ENCODE data around the gene C7orf57. TPM values are rescaled to one million over a fixed set of nuclear protein-coding genes. Genes with fewer than 3 reads are reported as not detected.
A peak's percentile ranks its signal among the peaks of the same experiment; 100 is the strongest.

C7orf57 gene
- total RNA-seq, 2 experiments from 2014 or later, result 0.14 to 0.40 TPM

DNA sequence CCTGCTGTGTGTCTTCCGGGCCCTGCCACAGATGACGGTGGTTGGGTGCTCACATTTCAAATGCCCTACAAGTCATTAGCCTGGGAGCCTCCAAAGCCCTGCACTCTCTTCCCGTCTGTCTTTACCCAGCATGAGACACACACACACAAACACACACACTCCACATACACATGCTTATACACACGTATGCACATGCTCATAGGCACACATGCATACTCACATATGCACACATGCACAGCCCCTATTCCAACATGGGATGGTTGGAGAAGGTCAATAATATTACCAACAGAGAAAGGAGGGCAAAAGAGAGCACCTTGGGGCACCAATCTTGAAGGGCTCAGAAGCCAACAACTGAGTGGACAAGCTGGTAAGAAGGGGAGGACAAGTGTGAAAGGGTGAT lies 25.4 kb upstream of the C7orf57 start:
- Mint-ChIP-seq H3K4me1 (peaks cover 2% of the 10 kb centered on the region), H3K9me3 (no peaks in the 10 kb centered on the region), H3K27ac (no peak overlapping the region), H3K4me3 (no peak overlapping the region), H3K36me3 (no peaks in the 10 kb centered on the region), H3K27me3 (no peaks in the 10 kb centered on the region)
- ATAC-seq (ENCODE audit: low read depth) (no peak), DNase-seq (no peak)
- POLR2A ChIA-PET, result no interaction called here

DNA sequence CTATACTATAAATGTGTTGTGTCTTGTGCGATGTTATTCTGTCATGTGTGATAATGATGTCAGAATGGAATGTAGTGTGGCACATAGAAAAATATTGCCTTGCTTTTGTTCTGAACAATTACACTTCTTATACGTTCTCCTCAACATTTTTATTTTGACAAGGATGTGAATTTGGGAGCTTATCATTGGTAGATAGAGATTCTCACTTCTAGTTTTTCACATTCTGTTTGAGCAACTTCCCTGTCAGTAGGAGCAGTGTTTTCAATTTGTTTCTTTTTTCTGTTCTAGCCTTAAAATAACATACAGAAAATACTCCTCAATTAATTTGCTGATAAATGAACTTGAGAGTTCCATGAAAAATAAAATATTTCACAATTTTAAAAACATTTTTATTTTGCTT lies 24.0 kb upstream of the C7orf57 start:
- POLR2A ChIA-PET, result no interaction called here
- no peaks in the 10 kb centered on the region for H3K36me3 Mint-ChIP-seq
- no peak overlapping the region for H3K27ac Mint-ChIP-seq
- DNase-seq (no peak), ATAC-seq (ENCODE audit: low read depth) (no peak)
- peaks cover 5% of the 10 kb centered on the region for H3K27me3 Mint-ChIP-seq
- H3K4me1 Mint-ChIP-seq, result peaks cover 2% of the 10 kb centered on the region
- H3K9me3 Mint-ChIP-seq, result no peaks in the 10 kb centered on the region
- H3K4me3 Mint-ChIP-seq, result no peak overlapping the region

DNA sequence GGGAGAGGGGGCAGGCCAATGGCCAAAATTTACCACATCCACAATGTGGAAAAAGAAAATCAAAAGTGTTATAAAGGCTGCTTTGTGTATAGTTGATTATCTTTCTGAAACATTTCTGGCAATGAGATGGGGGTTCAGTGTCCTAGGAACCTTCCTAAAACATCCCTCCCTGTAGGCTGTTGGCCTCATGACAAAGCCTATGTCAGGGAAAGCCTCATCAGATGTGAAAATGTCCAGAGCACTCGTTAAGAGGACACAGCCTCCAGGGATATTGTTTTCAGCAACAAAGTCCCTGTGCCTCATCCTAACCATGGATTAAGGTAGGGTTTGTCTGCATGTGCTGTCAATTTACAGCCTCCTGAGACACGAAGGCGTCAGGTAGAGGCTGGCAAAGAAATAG lies 23.4 kb upstream of the C7orf57 start:
- no peak for DNase-seq
- Mint-ChIP-seq H3K4me1 (peaks cover 2% of the 10 kb centered on the region), H3K27me3 (peaks cover 5% of the 10 kb centered on the region), H3K4me3 (no peak overlapping the region), H3K9me3 (no peaks in the 10 kb centered on the region), H3K27ac (no peak overlapping the region), H3K36me3 (no peaks in the 10 kb centered on the region)
- POLR2A ChIA-PET, result no interaction called here
- no peak for ATAC-seq (ENCODE audit: low read depth)

DNA sequence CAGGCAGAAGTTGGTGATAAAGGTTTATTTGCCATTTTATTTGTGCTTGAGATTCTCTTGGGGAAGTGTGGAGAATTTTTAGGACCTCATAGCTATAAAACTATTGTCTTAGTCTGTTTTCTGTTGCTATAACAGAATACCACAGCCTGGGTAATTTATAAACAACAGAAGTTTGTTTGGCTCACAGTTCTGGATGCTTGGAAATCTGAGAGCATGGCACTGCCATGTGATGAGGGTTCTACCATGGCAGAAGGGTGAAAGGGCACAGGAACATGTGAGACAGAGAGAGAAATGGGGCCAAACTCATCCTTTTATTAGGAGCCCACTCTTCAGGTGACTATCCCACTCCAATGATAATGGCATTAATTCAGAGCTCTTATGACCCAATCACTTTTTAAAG lies 18.7 kb upstream of the C7orf57 start:
- H3K4me1 Mint-ChIP-seq, result no peaks in the 10 kb centered on the region

DNA sequence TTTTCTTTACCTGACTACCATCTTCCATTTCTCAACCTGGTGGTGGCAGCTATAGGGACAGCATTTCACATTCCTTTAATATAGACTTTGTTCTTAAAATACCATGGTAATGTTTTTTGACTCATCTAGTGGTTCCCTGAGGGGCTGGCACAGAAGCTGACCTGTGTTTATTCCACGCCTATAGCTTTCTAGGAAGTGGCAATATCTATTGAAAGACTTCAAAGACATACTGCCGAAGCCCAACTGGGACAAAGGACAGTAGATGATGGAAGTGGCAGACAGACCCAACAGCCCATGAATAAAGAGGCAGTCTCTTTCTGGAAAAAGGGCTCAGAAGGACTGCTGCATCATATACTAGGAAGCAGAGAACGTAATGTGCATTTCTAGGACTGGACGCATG lies 17.7 kb upstream of the C7orf57 start:
- DNase-seq (no peak), ATAC-seq (ENCODE audit: low read depth) (no peak)
- no peak overlapping the region for H3K4me3 Mint-ChIP-seq
- no peaks in the 10 kb centered on the region for H3K36me3 Mint-ChIP-seq
- POLR2A ChIA-PET, result no interaction called here
- peaks cover 5% of the 10 kb centered on the region for H3K9me3 Mint-ChIP-seq
- no peaks in the 10 kb centered on the region for H3K4me1 Mint-ChIP-seq
- no peak overlapping the region for H3K27ac Mint-ChIP-seq
- peaks cover 14% of the 10 kb centered on the region for H3K27me3 Mint-ChIP-seq

More for the DNA sequence above, 18.7 kb upstream of the C7orf57 start:
- no peak for ATAC-seq (ENCODE audit: low read depth)
- Mint-ChIP-seq H3K27ac (no peak overlapping the region), H3K27me3 (peaks cover 14% of the 10 kb centered on the region), H3K36me3 (no peaks in the 10 kb centered on the region), H3K9me3 (peaks cover 3% of the 10 kb centered on the region), H3K4me3 (no peak overlapping the region)
- no peak for DNase-seq
- POLR2A ChIA-PET, result no interaction called here

DNA sequence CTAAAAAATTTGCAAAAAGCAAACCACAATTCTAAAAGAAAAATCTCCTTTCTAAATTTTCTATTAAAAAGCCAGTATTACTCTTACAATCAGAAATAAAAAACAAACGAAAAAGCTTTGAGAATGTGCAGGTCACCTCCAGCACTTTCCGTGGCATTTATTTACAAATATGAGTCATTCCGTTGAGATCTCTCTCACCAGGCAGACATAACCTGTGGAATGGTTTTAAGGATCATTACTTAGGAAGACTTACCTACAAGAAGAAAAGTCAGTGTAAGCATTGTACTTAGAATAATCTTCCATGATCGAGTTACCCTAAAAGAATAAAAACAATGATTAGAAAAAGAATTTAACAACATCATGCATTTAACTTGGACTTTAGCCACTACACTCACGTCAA lies 9.7 kb upstream of the C7orf57 start:
- Mint-ChIP-seq H3K9me3 (peaks cover 4% of the 10 kb centered on the region), H3K36me3 (no peaks in the 10 kb centered on the region), H3K4me1 (no peaks in the 10 kb centered on the region), H3K27me3 (peaks cover 21% of the 10 kb centered on the region), H3K4me3 (no peak overlapping the region), H3K27ac (no peak overlapping the region)
- ATAC-seq (ENCODE audit: low read depth), result no peak
- no peak for DNase-seq
- POLR2A ChIA-PET, result no interaction called here

DNA sequence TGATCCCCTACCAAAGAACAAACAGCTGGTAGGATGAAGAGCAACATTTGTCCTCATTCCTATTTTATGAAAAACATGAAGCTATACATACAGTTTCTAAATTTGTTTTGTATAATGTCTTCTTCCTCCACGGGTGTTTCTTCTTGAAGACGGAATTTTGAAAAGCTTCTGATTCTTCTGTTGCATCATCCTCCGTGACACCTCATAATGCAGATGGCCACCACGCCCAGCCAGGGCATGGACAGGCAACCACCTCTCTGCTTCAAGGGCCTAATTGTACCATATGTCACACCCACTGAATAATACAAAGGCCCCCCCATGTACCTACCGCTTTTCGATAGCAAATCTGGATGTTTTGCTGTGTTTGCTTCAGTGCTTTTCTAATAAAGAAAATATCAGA lies 6.4 kb upstream of the C7orf57 start, which contains the start of gene SUN3:
Gene SUN3 (minus strand): TSS at position 170 of the 400 bp plus-strand sequence. CDS start 169 bp downstream, at position 1.
- no peak for ATAC-seq (ENCODE audit: low read depth)
- Mint-ChIP-seq H3K4me1 (no peaks in the 10 kb centered on the region), H3K27me3 (peaks cover 24% of the 10 kb centered on the region), H3K9me3 (peaks cover 2% of the 10 kb centered on the region), H3K4me3 (no peak within 1 kb of the TSS), H3K36me3 (no peaks in the 10 kb centered on the region), H3K27ac (no peak within 1 kb of the TSS)
- no peak for DNase-seq
- POLR2A ChIA-PET, result no interaction called here

DNA sequence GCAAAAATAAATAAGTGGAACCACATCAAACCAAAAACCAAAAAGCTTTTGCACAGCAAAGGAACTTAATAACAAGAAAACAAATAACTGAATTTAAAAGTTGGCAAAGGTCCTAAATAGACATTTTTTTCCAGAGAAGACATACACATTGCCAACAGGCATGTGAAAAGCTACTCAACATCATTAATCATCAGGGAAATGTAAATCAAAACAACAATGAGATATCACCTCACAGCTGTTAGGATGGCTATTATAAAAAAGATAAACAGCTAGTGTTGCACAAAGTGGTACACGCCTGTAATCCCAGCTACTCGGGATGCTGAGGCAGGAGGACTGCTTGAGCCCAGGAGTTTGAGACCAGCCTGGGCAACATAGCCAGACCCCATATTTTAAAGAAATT lies 4.2 kb upstream of the C7orf57 start:
- POLR2A ChIA-PET, result no interaction called here
- peaks cover 33% of the 10 kb centered on the region for H3K27me3 Mint-ChIP-seq

DNA sequence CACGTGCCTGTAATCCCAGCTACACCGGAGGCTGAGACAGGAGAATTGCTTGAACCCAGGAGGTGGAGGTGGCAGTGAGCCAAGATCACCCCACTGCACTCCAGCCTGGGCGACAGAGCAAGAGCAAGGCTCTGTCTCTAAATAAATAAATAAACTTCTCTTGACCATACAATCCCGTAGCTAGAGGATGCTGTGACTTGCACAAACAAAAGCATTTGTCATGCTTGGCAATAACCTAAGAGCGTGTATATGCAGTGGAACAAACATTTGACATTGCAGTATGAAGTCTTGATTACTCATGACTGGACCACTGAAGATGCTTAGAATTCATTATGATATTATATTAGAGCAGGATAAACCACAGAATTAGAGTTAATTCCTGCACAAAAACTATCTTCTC lies 1.4 kb upstream of the C7orf57 start:
- Mint-ChIP-seq H3K27me3 (peaks cover 48% of the 10 kb centered on the region), H3K4me1 (peaks cover 12% of the 10 kb centered on the region), H3K27ac (no peak overlapping the region), H3K9me3 (no peaks in the 10 kb centered on the region), H3K36me3 (no peaks in the 10 kb centered on the region), H3K4me3 (no peak overlapping the region)
- POLR2A ChIA-PET, result no interaction called here
- ATAC-seq (ENCODE audit: low read depth) (no peak), DNase-seq (no peak)

More for the DNA sequence above, 4.2 kb upstream of the C7orf57 start:
- ATAC-seq (ENCODE audit: low read depth), result no peak
- Mint-ChIP-seq H3K9me3 (no peaks in the 10 kb centered on the region), H3K27ac (no peak overlapping the region), H3K4me1 (peaks cover 6% of the 10 kb centered on the region), H3K4me3 (no peak overlapping the region), H3K36me3 (no peaks in the 10 kb centered on the region)
- no peak for DNase-seq

DNA sequence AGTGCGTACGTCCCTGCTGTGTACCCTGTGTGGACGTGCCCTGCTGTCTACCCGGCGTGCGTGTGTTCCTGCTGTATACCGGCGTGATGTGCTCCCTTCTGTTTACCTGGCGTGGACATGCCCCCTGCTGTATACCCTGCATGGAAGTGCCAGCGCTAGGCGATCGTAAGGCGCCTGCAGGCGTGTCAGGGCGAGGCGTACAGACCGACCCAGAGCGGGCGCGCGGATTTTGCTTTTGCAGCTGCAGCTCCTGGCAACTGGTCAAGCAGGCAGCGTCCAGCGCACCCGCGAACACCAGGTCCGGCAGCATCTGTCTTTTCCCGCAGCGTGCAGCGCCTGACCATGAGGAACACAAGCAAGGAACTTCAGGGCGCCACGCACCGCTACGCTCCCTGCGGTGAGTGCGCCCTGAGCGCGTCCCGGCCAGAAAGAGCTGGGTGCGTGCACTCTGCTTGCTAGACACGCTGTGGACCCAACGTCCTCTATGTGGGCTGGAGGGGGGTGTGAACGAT lies 680 bp downstream of the C7orf57 start:
- Mint-ChIP-seq H3K27me3 (peaks cover 41% of the 10 kb centered on the region), H3K4me3 (peak overlapping the region; percentile 84), H3K9me3 (no peaks in the 10 kb centered on the region), H3K27ac (no peak overlapping the region), H3K36me3 (no peaks in the 10 kb centered on the region), H3K4me1 (peaks cover 12% of the 10 kb centered on the region)
- DNase-seq (peak; percentile 38), ATAC-seq (ENCODE audit: low read depth) (no peak)
- POLR2A ChIA-PET, result interaction anchor here (0.5 to 1.0 kb wide), 3 partner anchors 49 to 135 kb away, joined by 3 to 4 read pairs (median 3); partner anchors contain the start of gene UPP1

DNA sequence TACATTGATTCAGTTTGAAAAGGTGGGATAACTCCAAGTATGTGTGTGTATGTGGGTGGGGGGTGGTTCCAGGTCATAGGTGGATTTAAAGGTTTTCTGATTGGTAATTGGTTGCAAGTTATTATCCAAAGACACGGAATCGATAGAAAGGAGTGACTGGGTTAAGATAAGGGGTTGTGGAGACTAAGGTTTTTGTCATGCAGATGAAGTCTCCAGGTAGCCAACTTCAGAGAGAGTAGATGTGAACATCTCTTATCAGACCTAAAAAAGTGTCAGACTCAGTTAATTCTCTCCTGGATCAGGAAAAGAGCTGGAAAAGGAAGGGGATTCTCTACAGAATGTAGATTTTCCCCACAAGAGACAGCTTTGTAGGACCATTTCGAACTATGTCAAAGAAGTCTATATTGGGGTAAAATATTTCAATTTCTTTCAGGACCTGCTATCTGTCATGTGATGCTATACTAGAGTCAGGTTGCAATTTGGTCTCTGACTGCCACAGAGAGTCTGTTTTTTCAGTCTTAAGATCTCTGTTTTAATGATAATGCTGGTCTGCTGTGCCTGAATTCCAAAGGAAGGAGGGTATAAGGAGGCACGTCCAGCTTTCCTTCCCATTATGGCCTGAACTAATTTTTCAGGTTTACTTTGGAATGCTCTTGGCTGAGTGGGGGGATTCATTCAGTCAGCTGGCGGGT lies 3.6 kb downstream of the C7orf57 start:
- Mint-ChIP-seq H3K27ac (no peak overlapping the region), H3K36me3 (no peaks in the 10 kb centered on the region), H3K4me1 (peaks cover 20% of the 10 kb centered on the region), H3K4me3 (no peak overlapping the region), H3K9me3 (no peaks in the 10 kb centered on the region), H3K27me3 (peaks cover 32% of the 10 kb centered on the region)
- ATAC-seq (ENCODE audit: low read depth) (no peak), DNase-seq (no peak)
- POLR2A ChIA-PET, result interaction anchor here (0.7 kb wide), 1 partner anchor 23 kb away, joined by 7 read pairs; no protein-coding TSS in a partner anchor

DNA sequence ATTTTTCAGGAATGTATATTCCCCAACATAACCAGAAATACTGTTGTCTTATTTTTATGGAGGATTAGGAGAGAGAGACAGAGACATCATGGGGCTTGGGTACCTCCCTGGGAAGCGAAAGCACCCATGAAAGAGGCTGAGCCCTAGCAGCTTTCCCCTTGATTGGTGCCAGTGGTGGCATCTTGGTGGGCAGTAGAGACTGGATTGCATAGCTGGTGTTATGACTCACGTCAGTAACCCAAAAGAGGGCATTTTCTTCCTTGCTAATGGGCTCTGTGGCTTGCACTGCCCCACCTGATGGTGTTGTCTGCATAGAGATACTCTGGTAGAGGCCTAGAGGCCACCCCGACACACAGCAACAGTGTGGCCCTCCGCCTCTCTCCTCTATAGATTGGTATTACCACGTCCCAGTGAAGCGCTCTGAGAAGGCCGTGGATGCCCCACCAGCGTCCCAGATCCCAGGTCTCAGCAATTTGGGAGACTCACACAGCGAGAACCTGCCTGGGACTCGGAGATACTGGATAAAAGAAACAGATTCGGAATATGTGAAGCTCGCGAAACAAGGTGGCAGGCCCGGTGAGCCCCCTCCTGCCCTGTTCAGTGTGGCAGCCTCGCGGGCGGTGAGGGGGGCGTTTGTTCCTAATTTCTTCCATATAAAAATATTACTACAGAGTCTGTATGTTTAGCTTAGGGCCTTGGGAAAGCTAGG lies 5.8 kb downstream of the C7orf57 start:
- Mint-ChIP-seq H3K9me3 (no peaks in the 10 kb centered on the region), H3K4me3 (no peak overlapping the region), H3K27me3 (peaks cover 21% of the 10 kb centered on the region), H3K4me1 (peaks cover 22% of the 10 kb centered on the region), H3K36me3 (no peaks in the 10 kb centered on the region), H3K27ac (no peak overlapping the region)
- POLR2A ChIA-PET, result no interaction called here
- DNase-seq (no peak), ATAC-seq (ENCODE audit: low read depth) (no peak)

DNA sequence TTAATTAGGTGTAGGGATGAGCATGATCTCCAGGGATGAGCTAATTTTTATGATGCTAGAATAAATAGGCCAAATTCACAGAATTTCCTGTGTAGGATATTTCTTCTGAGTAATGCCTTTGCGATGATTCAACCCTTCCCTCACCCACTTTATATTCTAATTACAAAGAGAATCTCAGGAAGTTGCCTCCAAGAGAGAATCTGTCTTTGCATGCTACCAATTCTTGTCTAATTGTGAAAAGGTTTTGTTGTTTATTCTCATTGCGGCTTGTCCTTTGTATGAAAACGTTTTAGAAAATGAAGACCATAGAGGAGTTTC lies 6.3 kb downstream of the C7orf57 start:
- Mint-ChIP-seq H3K27me3 (peaks cover 16% of the 10 kb centered on the region), H3K4me3 (no peak overlapping the region), H3K36me3 (no peaks in the 10 kb centered on the region), H3K9me3 (no peaks in the 10 kb centered on the region), H3K27ac (no peak overlapping the region), H3K4me1 (peaks cover 23% of the 10 kb centered on the region)
- ATAC-seq (ENCODE audit: low read depth) (no peak), DNase-seq (no peak)
- POLR2A ChIA-PET, result no interaction called here

DNA sequence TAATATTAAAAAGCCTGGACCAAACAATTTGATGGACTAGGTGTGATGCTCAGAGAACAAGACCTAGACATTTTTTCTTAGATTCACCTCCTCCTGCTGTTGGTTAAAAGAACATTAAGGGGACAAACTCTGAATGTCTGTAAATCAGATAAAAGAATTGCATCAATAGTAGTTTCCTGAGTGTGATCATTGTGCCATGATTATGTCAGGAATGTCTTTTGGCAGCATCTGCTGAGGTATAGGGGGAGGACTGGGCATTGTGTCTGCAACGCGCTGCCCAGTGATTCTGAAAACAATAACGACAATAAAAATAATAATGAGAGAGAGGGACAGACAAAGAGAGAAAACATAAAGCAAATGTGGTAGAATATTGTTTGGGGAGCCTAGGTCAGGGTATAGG lies 6.9 kb downstream of the C7orf57 start:
- H3K27ac Mint-ChIP-seq, result no peak overlapping the region

More for the DNA sequence above, 6.9 kb downstream of the C7orf57 start:
- POLR2A ChIA-PET, result no interaction called here
- Mint-ChIP-seq H3K4me3 (no peak overlapping the region), H3K9me3 (no peaks in the 10 kb centered on the region), H3K36me3 (no peaks in the 10 kb centered on the region), H3K4me1 (peaks cover 21% of the 10 kb centered on the region), H3K27me3 (peaks cover 10% of the 10 kb centered on the region)
- DNase-seq (no peak), ATAC-seq (ENCODE audit: low read depth) (no peak)
